ENCODE data around the gene VANGL2. TPM values are rescaled to one million over a fixed set of nuclear protein-coding genes. Genes with fewer than 3 reads are reported as not detected.

The VANGL2 gene
- total and polyA plus RNA-seq, 2 of the 4 experiments (the other 2 are of a cell fraction): 0.36 to 3.6 TPM

DNA sequence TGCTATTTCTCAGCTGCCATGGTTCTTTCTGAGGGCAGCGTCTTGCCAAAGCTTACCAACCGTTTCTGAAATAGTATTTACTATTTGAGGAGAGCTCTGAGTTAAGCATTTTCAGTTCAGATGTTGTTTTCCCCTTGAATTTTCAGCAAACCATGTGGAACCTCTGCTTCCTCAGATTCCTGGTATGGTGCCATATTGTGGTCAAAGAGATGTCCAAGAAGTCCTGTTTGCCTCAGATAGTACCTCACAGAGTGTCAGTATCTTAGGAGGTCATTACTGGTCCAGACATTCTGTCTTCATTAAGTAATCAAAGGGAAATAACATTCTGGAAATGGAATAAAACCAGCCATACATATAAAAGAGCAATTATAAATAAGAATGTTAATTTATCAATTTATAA lies 36.6 kb downstream of the VANGL2 start:
- no peak overlapping the region for H3K9ac ChIP-seq (ENCODE audit: low read depth, low read length)
- dilution Hi-C loops (cut with HindIII; ENCODE audit: low sequenced_read_pairs, unreplicated experiment): no loop called here
- no peak overlapping the region for H3K14ac ChIP-seq (replicated peaks; ENCODE audit: low read depth, low read length)
- ChIA-PET POLR2A (ENCODE audit: unreplicated experiment) (no interaction called here), CTCF (no interaction called here)
- ATAC-seq (ENCODE audit: low read depth): no peak
- H4K8ac ChIP-seq (ENCODE audit: low read depth in 2 of 2, low read length in 2 of 2): no peak overlapping the region
- H3K36me3 ChIP-seq (ENCODE audit: control insufficient read depth, insufficient read depth, low read length): no peaks in the 10 kb centered on the region
- H2AK9ac ChIP-seq (replicated peaks; ENCODE audit: low read depth, low read length, poor library complexity): no peak overlapping the region
- no peaks in the 10 kb centered on the region for H4K20me1 ChIP-seq (ENCODE audit: insufficient read depth, low read length)
- no peak overlapping the region for H2AFZ ChIP-seq (replicated peaks; ENCODE audit: low read length, poor library complexity)
- TF ChIP-seq POLR2A (IDR thresholded peaks at IDR 0.05; ENCODE audit: low read depth, low read length): no peak
- TF ChIP-seq RFX5 (IDR thresholded peaks at IDR 0.05; ENCODE audit: low read depth, low read length): no peak
- no peak for TF ChIP-seq FOS (IDR thresholded peaks at IDR 0.05; ENCODE audit: low read depth, low read length)
- TF ChIP-seq RCOR1 (IDR thresholded peaks at IDR 0.05; ENCODE audit: insufficient replicate concordance, low read length): no peak
- TF ChIP-seq, protein P1, sequence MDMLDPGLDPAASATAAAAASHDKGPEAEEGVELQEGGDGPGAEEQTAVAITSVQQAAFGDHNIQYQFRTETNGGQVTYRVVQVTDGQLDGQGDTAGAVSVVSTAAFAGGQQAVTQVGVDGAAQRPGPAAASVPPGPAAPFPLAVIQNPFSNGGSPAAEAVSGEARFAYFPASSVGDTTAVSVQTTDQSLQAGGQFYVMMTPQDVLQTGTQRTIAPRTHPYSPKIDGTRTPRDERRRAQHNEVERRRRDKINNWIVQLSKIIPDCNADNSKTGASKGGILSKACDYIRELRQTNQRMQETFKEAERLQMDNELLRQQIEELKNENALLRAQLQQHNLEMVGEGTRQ (IDR thresholded peaks at IDR 0.05; ENCODE audit: low read depth, low read length): no peak
- TF ChIP-seq ELK1 (IDR thresholded peaks at IDR 0.05; ENCODE audit: borderline replicate concordance, low read depth, low read length): no peak
- TF ChIP-seq RAD21 (IDR thresholded peaks at IDR 0.05; ENCODE audit: low read length): no peak
- no peak for TF ChIP-seq CEBPB (IDR thresholded peaks at IDR 0.05; ENCODE audit: low read depth, low read length)
- TF ChIP-seq BHLHE40 (IDR thresholded peaks at IDR 0.05; ENCODE audit: low read depth, low read length): no peak
- no peak for TF ChIP-seq NFE2L2 (IDR thresholded peaks at IDR 0.05; ENCODE audit: low read depth, low read length)
- no peak for TF ChIP-seq SMC3 (IDR thresholded peaks at IDR 0.05; ENCODE audit: low read depth, low read length)
- TF ChIP-seq MXI1 (IDR thresholded peaks at IDR 0.05; ENCODE audit: borderline replicate concordance, low read depth, low read length): no peak
- no peak for TF ChIP-seq CHD1 (IDR thresholded peaks at IDR 0.05; ENCODE audit: low read depth, low read length)
- TF ChIP-seq MAFK (IDR thresholded peaks at IDR 0.05; ENCODE audit: low read depth, low read length): no peak
- no peak overlapping the region for H4K5ac ChIP-seq (ENCODE audit: low read depth, low read length)
- no peaks in the 10 kb centered on the region for H3K27me3 ChIP-seq (ENCODE audit: control insufficient read depth, insufficient read depth, low read length)
- H3K56ac ChIP-seq (ENCODE audit: extremely low read depth, insufficient read depth, low read length): no peak overlapping the region
- in situ Hi-C loops (cut with MboI; ENCODE audit: low sequenced_read_pairs): no loop called here
- BruUV-seq (replicated peaks): no TSS peak
- H2BK20ac ChIP-seq (ENCODE audit: low read depth, low read length): no peak overlapping the region
- H3K79me1 ChIP-seq (ENCODE audit: low read depth in 1 of 2, low read length in 2 of 2): no peaks in the 10 kb centered on the region
- no peaks in the 10 kb centered on the region for H3K4me1 ChIP-seq (ENCODE audit: control insufficient read depth, insufficient read depth, low read length)
- H2BK15ac ChIP-seq (ENCODE audit: low read depth, low read length): no peak overlapping the region
- no peaks in the 10 kb centered on the region for H3K9me1 ChIP-seq (ENCODE audit: insufficient read depth, low read length)
- WGBS, 2 experiments (ENCODE audit: extremely low coverage in 2 of 2, insufficient read length in 1 of 2): no CpG with 5 or more reads among the region's 2 CpGs
- intact Hi-C loops (cut with micrococcal nuclease): no loop called here
- no peak overlapping the region for H2BK5ac ChIP-seq (ENCODE audit: low read depth, low read length, poor library complexity, severe bottlenecking)
- H3K4me2 ChIP-seq (ENCODE audit: low read depth, low read length): no peak overlapping the region
- H3K18ac ChIP-seq (ENCODE audit: low read depth, low read length): no peak overlapping the region
- H3K9me3 ChIP-seq (ENCODE audit: control insufficient read depth, insufficient read depth, low read length): no peaks in the 10 kb centered on the region
- no peak overlapping the region for H3K23ac ChIP-seq (ENCODE audit: low read depth, low read length)
- no peak overlapping the region for H3K27ac ChIP-seq (ENCODE audit: insufficient read depth, low read length)
- no peak overlapping the region for H2BK120ac ChIP-seq (ENCODE audit: low read depth, low read length)
- no peak overlapping the region for H3K4me3 ChIP-seq (ENCODE audit: insufficient read depth, low read depth, low read length)
- no peak overlapping the region for H3K4ac ChIP-seq (ENCODE audit: low read depth, low read length)
- no peak overlapping the region for H2AK5ac ChIP-seq (ENCODE audit: low read depth, low read length)
- DNase-seq: no peak
- H4K91ac ChIP-seq (ENCODE audit: insufficient read depth, low read depth, low read length): no peak overlapping the region

Data from IMR-90 (cell line).